Choroid plexus epithelial cell (primary cell): ENCODE measurements around the gene AKAP9.
"Not testable (repeated sequence)": the region's sequence is repeated elsewhere in the genome, so short reads cannot be mapped to it uniquely, and the experiment has no call there.

Source experiments
- DNase-seq: peaks from one replicate; pipeline ENCODE4 v3.0.0-alpha.2; 2010; ENCODE audit warnings: low read depth
- H3K4me3 ChIP-seq: 2 replicates; pipeline ENCODE4 v1.5.1; 2011; ENCODE audit warnings: low read depth, mild to moderate bottlenecking, control low read depth, low read length, moderate library complexity
- TF ChIP-seq, protein P1 (sequence below): conservative IDR thresholded peaks from 2 replicates; pipeline ENCODE4 v1.5.1; 2011; ENCODE audit warnings: low read depth, mild to moderate bottlenecking, control low read depth, inconsistent platforms, low read length, moderate library complexity

Gene AKAP9

DNA sequence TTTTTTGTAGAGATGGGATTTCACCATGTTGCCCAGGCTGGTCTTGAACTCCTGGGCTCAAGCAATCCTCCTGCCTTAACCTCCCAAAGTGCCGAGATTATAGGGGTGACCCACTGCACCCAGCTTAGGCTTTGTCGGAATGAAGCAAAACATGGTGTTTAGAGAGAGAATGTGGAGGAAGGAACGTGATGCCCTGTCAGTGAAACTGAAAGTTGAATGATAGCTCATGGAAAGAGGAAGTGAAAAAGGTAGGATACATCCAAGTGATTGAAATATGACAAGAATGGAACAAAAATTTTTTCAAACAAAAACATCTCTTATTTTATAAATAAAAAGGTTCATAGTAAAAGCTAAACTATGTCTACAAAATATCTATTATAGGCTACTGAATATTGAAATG lies 5.9 kb downstream of the AKAP9 start:
- no peak for DNase-seq
- TF ChIP-seq, protein P1, sequence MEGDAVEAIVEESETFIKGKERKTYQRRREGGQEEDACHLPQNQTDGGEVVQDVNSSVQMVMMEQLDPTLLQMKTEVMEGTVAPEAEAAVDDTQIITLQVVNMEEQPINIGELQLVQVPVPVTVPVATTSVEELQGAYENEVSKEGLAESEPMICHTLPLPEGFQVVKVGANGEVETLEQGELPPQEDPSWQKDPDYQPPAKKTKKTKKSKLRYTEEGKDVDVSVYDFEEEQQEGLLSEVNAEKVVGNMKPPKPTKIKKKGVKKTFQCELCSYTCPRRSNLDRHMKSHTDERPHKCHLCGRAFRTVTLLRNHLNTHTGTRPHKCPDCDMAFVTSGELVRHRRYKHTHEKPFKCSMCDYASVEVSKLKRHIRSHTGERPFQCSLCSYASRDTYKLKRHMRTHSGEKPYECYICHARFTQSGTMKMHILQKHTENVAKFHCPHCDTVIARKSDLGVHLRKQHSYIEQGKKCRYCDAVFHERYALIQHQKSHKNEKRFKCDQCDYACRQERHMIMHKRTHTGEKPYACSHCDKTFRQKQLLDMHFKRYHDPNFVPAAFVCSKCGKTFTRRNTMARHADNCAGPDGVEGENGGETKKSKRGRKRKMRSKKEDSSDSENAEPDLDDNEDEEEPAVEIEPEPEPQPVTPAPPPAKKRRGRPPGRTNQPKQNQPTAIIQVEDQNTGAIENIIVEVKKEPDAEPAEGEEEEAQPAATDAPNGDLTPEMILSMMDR = no peak
- no peak overlapping the region for H3K4me3 ChIP-seq

DNA sequence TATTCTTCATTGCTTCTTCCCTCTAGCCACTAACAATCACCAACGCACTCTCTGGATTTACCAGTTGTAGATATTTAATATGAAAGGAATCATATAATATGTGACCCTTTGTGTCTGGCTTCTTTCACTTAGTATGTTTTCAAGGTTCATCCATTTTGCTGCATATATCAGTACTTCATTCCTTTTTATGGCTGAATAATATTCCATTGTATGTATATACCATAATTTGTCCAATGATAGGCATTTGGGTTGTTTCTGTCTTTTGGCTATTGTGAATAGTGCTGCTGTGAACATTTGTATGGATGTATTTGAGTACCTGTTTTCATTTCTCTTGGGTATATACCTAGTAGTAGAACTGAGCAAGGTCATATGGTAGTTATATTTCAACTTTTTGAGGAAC lies 7.3 kb downstream of the AKAP9 start:
- TF ChIP-seq, protein P1 = no peak
- DNase-seq = no peak
- no peak overlapping the region for H3K4me3 ChIP-seq

DNA sequence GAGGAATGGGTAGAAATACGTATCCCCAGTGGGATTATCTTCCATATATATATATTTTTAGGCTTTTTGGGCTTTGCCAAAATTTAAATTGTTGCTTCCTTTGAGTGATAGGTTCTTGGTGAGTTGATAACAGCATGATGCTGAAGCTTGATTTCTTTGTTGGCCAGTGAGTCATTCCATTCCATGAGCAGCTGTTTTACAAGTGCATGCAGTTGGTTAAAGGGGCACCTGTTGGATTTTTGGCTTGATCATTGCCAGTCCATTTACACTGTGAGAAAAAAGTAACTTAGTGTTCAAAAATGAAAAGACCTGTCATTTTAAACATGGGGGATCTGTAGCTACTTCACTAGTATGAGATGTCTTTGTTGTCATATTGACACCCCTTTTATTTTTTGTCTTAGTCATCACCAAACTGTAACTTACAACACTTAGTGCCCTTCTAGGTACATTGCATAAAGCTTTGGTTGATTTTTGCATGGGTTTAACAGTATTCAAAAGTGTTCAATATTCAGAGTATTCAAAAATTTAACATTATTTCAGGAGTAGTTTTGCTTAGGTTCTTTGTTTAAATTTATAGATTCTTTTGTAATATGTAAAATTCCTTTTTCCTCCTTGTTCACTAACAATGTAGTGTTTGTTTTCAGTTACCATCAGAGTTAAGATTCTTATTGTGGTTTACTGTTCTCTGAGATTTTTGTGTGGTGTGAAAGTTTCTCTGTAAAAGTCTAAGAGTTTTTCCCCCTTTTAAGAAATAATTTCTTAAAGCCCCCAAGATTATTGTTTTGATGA lies 8.8 kb downstream of the AKAP9 start:
- TF ChIP-seq, protein P1 = no peak
- DNase-seq = peak; percentile 30
- no peak overlapping the region for H3K4me3 ChIP-seq

DNA sequence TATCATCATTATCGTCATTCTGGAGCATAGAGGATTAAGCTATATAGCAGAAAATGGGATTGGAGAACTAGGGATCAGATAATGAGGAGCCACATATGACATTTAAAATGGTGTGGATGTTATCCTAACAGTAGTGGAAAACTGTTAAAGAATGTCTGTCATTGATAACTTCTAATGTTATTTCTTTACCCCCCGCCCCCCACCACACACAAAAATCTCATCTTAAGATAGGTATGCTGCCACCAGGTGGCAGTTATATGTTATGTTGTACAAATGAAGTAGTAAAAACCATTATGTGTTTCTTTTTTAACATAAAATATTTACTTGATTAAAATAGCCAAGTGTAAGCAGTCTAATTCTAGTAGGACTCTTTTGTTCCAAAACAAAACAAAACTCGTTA lies 13.0 kb downstream of the AKAP9 start:
- DNase-seq = peak; percentile 53
- TF ChIP-seq, protein P1 = peak; percentile 42
- H3K4me3 ChIP-seq = no peak overlapping the region

DNA sequence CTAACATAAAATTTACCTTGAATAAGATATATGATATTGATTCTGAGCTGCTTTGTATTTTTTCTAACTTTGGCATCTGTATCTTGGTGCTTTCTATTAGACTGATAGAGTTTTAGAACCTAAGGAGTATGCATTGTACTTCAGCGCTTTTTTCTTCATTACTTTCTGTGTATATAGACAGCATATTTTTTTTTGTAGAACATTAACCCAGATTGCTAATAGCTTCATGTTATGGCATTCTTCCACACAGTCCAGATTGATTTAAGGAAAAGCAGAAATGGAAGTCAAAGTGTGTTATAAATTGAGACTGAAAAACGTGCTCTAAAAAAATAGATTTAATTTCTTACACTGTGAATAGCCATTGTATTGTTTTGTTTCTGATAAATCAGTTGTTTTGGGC lies 15.8 kb downstream of the AKAP9 start:
- DNase-seq, H3K4me3 ChIP-seq: not testable (repeated sequence)

DNA sequence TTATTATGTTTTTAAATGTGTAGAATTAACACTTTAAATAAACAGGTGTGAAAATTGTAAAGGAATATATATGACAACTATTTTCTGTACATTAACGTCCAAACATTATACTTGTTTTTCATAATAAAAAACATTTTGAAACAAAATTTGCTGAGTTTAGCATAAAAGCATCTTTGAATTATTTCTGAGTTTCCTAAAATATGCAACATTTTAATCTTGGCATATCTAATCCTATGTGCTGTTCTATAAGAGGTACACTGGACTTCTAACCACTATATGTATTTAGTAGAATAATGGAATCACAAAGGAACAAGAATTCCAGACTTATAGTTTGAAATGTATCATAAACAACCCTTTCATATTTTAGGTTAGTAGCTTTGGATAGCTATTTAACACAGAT lies 16.6 kb downstream of the AKAP9 start:
- no peak overlapping the region for H3K4me3 ChIP-seq
- TF ChIP-seq, protein P1 = no peak
- DNase-seq = no peak

DNA sequence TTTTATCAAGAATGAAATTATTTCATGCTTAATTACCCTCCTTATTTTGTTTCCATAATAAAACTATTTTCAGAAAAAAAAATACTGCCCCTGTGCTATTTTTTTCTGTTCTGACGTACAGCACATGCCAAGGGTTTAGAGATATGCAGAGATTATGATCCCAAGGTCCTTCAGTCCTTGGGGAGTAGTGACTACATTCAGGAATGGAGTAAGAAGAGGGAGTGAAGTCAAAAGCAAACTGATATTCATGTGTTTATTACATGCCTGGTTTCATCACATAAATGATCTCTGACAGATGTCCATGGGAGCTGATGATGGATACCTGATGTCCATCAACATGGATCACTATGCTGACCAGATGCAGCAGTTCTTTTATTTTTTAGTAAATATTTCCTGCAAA lies 17.2 kb downstream of the AKAP9 start:
- TF ChIP-seq, protein P1 = no peak
- no peak overlapping the region for H3K4me3 ChIP-seq
- DNase-seq = no peak
